Ishikawa (cell line): ENCODE results near the gene GBGT1.

ENCODE experiments used
- CEBPB ChIP-seq: IDR thresholded peaks from 2 replicates; pipeline ENCODE4 v1.6.1; 2012
- EP300 ChIP-seq: IDR thresholded peaks from 2 replicates; pipeline ENCODE4 v1.6.1; 2012; ENCODE audit warnings: borderline replicate concordance
- FOXM1 ChIP-seq: IDR thresholded peaks from 2 replicates; pipeline ENCODE4 v1.6.1; 2012; ENCODE audit warnings: low read depth, borderline replicate concordance
- NFIC ChIP-seq: IDR thresholded peaks from 2 replicates; pipeline ENCODE4 v1.6.1; 2012
- RAD21 ChIP-seq: IDR thresholded peaks from 2 replicates; pipeline ENCODE4 v1.6.1; 2012; ENCODE audit warnings: low read depth
- REST ChIP-seq: IDR thresholded peaks from 2 replicates; pipeline ENCODE4 v1.6.1; 2012; ENCODE audit warnings: low read depth, mild to moderate bottlenecking
- TAF1 ChIP-seq: IDR thresholded peaks from 2 replicates; pipeline ENCODE4 v1.6.1; 2012; ENCODE audit warnings: low read depth, mild to moderate bottlenecking
- TCF12 ChIP-seq: IDR thresholded peaks from 2 replicates; pipeline ENCODE4 v1.6.1; 2012; ENCODE audit warnings: low read depth
- TEAD4 ChIP-seq: IDR thresholded peaks from 2 replicates; pipeline ENCODE4 v1.6.1; 2012
- YY1 ChIP-seq: IDR thresholded peaks from 2 replicates; pipeline ENCODE4 v1.6.1; 2012; ENCODE audit warnings: low read depth
- TF ChIP-seq, protein P1 (sequence below): IDR thresholded peaks from 2 replicates; pipeline ENCODE4 v1.6.1; 2012
- TF ChIP-seq, protein P2 (sequence below): IDR thresholded peaks from 2 replicates; pipeline ENCODE4 v1.6.1; 2012

GRCh38 chr9:133162861-133163503, 732 bp downstream of the GBGT1 start:
- no peak for TF ChIP-seq TAF1
- TF ChIP-seq TCF12, result no peak
- TF ChIP-seq REST, result no peak
- no peak for TF ChIP-seq TEAD4
- no peak for TF ChIP-seq RAD21
- TF ChIP-seq, protein P1, sequence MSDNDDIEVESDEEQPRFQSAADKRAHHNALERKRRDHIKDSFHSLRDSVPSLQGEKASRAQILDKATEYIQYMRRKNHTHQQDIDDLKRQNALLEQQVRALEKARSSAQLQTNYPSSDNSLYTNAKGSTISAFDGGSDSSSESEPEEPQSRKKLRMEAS, result no peak
- TF ChIP-seq, protein P2, sequence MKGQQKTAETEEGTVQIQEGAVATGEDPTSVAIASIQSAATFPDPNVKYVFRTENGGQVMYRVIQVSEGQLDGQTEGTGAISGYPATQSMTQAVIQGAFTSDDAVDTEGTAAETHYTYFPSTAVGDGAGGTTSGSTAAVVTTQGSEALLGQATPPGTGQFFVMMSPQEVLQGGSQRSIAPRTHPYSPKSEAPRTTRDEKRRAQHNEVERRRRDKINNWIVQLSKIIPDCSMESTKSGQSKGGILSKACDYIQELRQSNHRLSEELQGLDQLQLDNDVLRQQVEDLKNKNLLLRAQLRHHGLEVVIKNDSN, result no peak
- no peak for TF ChIP-seq EP300
- no peak for TF ChIP-seq YY1
- TF ChIP-seq NFIC, result no peak
- no peak for TF ChIP-seq FOXM1
- no peak for TF ChIP-seq CEBPB
